HL-60 (cell line): Measurements from ENCODE around the gene PRICKLE4.

ENCODE experiments used
- DNase-seq, 2 experiments: peaks; one replicate each; pipeline ENCODE4 v3.0.0-alpha.2; 2010 to 2020; ENCODE audit warnings: low read depth in 1 of 2, low spot score in 1 of 2
- H3K27ac ChIP-seq: fragments of 250-450 bp; sonication (Bioruptor Pico); replicated peaks from 2 replicates; pipeline ENCODE4 v1.5.1; 2020; ENCODE audit warnings: mild to moderate bottlenecking, moderate library complexity
- H3K27me3 ChIP-seq: fragments of 250-450 bp; sonication (Bioruptor Pico); 2 replicates; pipeline ENCODE4 v1.5.1; 2021; ENCODE audit warnings: mild to moderate bottlenecking, moderate library complexity; ENCODE audit not compliant: insufficient read depth, poor library complexity, severe bottlenecking
- H3K4me3 ChIP-seq: replicated peaks from 2 replicates; pipeline ENCODE4 v1.5.1; 2011; ENCODE audit warnings: mild to moderate bottlenecking, control low read depth, low read length; ENCODE audit not compliant: insufficient read depth
- CTCF ChIP-seq: IDR thresholded peaks from one replicate; pipeline ENCODE4 v1.5.1; 2011; ENCODE audit warnings: low read length, control low read depth, inconsistent platforms; ENCODE audit not compliant: insufficient read depth
- GABPA ChIP-seq: IDR thresholded peaks from 2 replicates; pipeline ENCODE4 v1.6.1; 2012; ENCODE audit warnings: low read depth
- POLR2AphosphoS5 ChIP-seq: IDR thresholded peaks from 2 replicates; pipeline ENCODE4 v1.6.1; 2012; ENCODE audit warnings: low read depth
- REST ChIP-seq: IDR thresholded peaks from 2 replicates; pipeline ENCODE4 v1.6.1; 2012; ENCODE audit warnings: low read depth; ENCODE audit not compliant: insufficient replicate concordance
- SPI1 ChIP-seq: IDR thresholded peaks from 2 replicates; pipeline ENCODE4 v1.6.1; 2012; ENCODE audit warnings: low read depth, mild to moderate bottlenecking, borderline replicate concordance

The PRICKLE4 gene

DNA sequence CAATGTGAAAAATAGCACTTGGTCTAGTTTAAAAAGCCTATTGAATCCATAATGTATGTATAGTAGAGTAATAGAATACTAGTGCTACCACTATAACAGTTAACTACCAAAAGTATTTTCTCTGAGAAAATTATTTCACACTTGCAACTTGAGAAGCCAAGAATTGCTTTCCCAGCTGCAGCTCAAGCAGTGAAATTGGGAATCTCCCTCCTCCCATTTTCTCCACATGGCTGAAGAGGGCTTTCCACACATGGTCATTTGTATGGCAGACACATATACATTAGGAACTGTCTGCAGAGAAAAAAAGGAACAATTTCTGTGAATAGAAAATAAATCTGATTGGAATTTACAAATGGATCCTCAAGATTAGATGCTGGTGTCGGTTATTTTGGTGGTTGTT, 41.4 kb downstream of the PRICKLE4 start:
- no peak for TF ChIP-seq REST
- no peak for TF ChIP-seq SPI1
- TF ChIP-seq CTCF: no peak
- TF ChIP-seq POLR2AphosphoS5: no peak
- TF ChIP-seq GABPA: no peak
- Histone ChIP-seq H3K27me3 (no peaks in the 10 kb centered on the region), H3K4me3 (no peak overlapping the region), H3K27ac (no peak overlapping the region)
- no peak for DNase-seq

GRCh38 chr6:41823178-41823577, 42.6 kb downstream of the PRICKLE4 start:
- no peak for DNase-seq
- H3K27me3 ChIP-seq: no peaks in the 10 kb centered on the region
- TF ChIP-seq GABPA (no peak), SPI1 (no peak), CTCF (no peak), POLR2AphosphoS5 (no peak)
- H3K4me3 ChIP-seq: no peak overlapping the region
- no peak overlapping the region for H3K27ac ChIP-seq

- Histone ChIP-seq H3K4me3 (no peak overlapping the region), H3K27me3 (no peaks in the 10 kb centered on the region), H3K27ac (no peak overlapping the region)
- no peak for TF ChIP-seq POLR2AphosphoS5
- no peak for TF ChIP-seq GABPA
- TF ChIP-seq REST: no peak
- no peak for TF ChIP-seq CTCF
- TF ChIP-seq SPI1: no peak
- no peak for DNase-seq
Measured at GRCh38 chr6:41824571-41825569, 44.3 kb downstream of the PRICKLE4 start.
